Measurements from ENCODE around the gene PINLYP. TPM values are rescaled to one million over a fixed set of nuclear protein-coding genes. Genes with fewer than 3 reads are reported as not detected.

The PINLYP gene
- total and polyA plus RNA-seq, 2 of the 13 experiments (the other 11 are each of a cell fraction or from before 2014, with no cell fraction given): 0.21 to 0.24 TPM

DNA sequence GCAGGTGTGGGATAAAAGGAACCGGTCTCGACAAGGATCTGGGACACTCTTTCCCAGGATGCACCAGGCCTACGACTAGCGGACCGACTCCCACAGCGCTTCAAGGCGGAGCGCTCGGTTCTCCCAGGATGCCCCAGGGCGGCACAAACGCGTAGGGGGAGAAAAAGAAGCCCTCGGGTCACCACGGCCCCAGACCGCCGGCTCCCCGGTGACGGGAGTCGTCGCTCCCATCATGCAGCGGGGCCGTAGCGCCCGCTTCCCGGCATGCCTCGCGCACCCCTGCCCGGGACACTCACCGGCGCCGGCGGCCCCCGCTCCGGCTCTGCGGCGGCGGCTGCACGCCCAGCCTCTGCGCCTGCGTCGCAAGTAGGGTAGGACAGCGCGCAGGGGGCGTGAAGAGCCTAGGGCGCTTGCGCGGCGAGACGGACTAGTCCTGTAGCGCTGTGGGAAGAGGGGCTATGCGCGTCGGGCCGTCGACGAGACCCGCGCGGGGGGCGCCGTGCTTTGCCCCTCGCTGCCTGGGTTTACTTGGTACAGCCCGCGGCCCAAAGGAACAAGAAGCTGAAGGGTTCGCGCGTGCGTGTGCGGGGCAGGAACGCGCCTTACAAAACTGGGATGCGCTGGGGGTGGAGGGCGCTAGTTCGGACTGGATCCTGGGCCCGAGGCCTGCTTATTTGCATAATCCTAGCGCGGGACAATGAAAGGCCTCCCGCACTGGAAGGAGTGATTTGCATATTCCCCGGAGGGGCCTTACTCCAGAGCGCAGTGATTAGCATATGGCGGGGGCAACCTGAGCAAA, 43.9 kb downstream of the PINLYP start, which contains the start of gene ZNF428 (continued):
- TF ChIP-seq, protein P1, sequence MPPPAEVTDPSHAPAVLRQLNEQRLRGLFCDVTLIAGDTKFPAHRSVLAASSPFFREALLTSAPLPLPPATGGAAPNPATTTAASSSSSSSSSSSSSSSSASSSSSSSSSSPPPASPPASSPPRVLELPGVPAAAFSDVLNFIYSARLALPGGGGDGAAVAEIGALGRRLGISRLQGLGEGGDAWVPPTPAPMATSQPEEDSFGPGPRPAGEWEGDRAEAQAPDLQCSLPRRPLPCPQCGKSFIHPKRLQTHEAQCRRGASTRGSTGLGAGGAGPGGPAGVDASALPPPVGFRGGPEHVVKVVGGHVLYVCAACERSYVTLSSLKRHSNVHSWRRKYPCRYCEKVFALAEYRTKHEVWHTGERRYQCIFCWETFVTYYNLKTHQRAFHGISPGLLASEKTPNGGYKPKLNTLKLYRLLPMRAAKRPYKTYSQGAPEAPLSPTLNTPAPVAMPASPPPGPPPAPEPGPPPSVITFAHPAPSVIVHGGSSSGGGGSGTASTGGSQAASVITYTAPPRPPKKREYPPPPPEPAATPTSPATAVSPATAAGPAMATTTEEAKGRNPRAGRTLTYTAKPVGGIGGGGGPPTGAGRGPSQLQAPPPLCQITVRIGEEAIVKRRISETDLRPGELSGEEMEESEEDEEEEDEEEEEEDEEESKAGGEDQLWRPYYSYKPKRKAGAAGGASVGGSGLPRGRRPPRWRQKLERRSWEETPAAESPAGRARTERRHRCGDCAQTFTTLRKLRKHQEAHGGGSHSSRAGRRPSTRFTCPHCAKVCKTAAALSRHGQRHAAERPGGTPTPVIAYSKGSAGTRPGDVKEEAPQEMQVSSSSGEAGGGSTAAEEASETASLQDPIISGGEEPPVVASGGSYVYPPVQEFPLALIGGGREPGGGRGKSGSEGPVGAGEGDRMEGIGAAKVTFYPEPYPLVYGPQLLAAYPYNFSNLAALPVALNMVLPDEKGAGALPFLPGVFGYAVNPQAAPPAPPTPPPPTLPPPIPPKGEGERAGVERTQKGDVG (CRISPR knock-in tag; IDR thresholded peaks at IDR 0.05; ENCODE audit: borderline replicate concordance): peak; percentile 97
- TF ChIP-seq ZNF619 (CRISPR knock-in tag; IDR thresholded peaks at IDR 0.05) (peak; percentile 83; the same call in 1 of the 2 replicates), STAT5B (CRISPR knock-in tag; IDR thresholded peaks at IDR 0.05) (no peak), TMF1 (CRISPR knock-in tag; IDR thresholded peaks at IDR 0.05; ENCODE audit: low read depth) (0 out of 2 replicates have a peak, but pooled peaks have one; percentile 40), RFXANK (CRISPR knock-in tag; IDR thresholded peaks at IDR 0.05) (0 out of 2 replicates have a peak, but pooled peaks have one; percentile 26), ZNF335 (CRISPR knock-in tag; IDR thresholded peaks at IDR 0.05) (peak; percentile 67; the same call in 1 of the 2 replicates), ZNF781 (CRISPR knock-in tag; IDR thresholded peaks at IDR 0.05; ENCODE audit: borderline replicate concordance, not compliant biosample characterization) (peak; percentile 61), SUZ12 (IDR thresholded peaks at IDR 0.05; ENCODE audit: low read depth, low read length) (0 out of 2 replicates have a peak, but pooled peaks have one; percentile 36), ZNF260 (CRISPR knock-in tag; IDR thresholded peaks at IDR 0.05; ENCODE audit: borderline replicate concordance, low read depth) (0 out of 2 replicates have a peak, but pooled peaks have one; percentile 66), PCBP1 (IDR thresholded peaks at IDR 0.05; ENCODE audit: borderline replicate concordance, low read depth, low read length) (no peak), SAP130 (CRISPR knock-in tag; IDR thresholded peaks at IDR 0.05; ENCODE audit: low read depth) (peak; percentile 76), MEIS1 (CRISPR knock-in tag; IDR thresholded peaks at IDR 0.05; ENCODE audit: borderline replicate concordance) (peak; percentile 83), MZF1 (CRISPR knock-in tag; IDR thresholded peaks at IDR 0.05; ENCODE audit: borderline replicate concordance) (peak; percentile 71; the same call in 1 of the 2 replicates), ZNF546 (CRISPR knock-in tag; conservative IDR thresholded peaks at IDR 0.05) (peak; percentile 96), MED13 (CRISPR knock-in tag; IDR thresholded peaks at IDR 0.05) (peak; percentile 86), DNMT3B (CRISPR knock-in tag; conservative IDR thresholded peaks at IDR 0.05) (no peak; the same call in 1 of the 2 replicates), ZFP36 (IDR thresholded peaks at IDR 0.05; ENCODE audit: borderline replicate concordance, low read depth, low read length, partially characterized antibody) (no peak)
- TF ChIP-seq, protein P2, sequence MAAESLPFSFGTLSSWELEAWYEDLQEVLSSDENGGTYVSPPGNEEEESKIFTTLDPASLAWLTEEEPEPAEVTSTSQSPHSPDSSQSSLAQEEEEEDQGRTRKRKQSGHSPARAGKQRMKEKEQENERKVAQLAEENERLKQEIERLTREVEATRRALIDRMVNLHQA (CRISPR knock-in tag; IDR thresholded peaks at IDR 0.05): no peak
- TF ChIP-seq, protein P3, sequence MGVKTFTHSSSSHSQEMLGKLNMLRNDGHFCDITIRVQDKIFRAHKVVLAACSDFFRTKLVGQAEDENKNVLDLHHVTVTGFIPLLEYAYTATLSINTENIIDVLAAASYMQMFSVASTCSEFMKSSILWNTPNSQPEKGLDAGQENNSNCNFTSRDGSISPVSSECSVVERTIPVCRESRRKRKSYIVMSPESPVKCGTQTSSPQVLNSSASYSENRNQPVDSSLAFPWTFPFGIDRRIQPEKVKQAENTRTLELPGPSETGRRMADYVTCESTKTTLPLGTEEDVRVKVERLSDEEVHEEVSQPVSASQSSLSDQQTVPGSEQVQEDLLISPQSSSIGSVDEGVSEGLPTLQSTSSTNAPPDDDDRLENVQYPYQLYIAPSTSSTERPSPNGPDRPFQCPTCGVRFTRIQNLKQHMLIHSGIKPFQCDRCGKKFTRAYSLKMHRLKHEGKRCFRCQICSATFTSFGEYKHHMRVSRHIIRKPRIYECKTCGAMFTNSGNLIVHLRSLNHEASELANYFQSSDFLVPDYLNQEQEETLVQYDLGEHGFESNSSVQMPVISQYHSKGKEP (CRISPR knock-in tag; IDR thresholded peaks at IDR 0.05): peak; percentile 86
- TF ChIP-seq, protein P4, sequence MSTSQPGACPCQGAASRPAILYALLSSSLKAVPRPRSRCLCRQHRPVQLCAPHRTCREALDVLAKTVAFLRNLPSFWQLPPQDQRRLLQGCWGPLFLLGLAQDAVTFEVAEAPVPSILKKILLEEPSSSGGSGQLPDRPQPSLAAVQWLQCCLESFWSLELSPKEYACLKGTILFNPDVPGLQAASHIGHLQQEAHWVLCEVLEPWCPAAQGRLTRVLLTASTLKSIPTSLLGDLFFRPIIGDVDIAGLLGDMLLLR (CRISPR knock-in tag; IDR thresholded peaks at IDR 0.05): peak; percentile 82; the same call in 1 of the 2 replicates
- TF ChIP-seq, protein P5, sequence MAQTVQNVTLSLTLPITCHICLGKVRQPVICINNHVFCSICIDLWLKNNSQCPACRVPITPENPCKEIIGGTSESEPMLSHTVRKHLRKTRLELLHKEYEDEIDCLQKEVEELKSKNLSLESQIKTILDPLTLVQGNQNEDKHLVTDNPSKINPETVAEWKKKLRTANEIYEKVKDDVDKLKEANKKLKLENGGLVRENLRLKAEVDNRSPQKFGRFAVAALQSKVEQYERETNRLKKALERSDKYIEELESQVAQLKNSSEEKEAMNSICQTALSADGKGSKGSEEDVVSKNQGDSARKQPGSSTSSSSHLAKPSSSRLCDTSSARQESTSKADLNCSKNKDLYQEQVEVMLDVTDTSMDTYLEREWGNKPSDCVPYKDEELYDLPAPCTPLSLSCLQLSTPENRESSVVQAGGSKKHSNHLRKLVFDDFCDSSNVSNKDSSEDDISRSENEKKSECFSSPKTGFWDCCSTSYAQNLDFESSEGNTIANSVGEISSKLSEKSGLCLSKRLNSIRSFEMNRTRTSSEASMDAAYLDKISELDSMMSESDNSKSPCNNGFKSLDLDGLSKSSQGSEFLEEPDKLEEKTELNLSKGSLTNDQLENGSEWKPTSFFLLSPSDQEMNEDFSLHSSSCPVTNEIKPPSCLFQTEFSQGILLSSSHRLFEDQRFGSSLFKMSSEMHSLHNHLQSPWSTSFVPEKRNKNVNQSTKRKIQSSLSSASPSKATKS (CRISPR knock-in tag; IDR thresholded peaks at IDR 0.05): no peak

Data from HepG2 (cell line).